HepG2 (cell line): ENCODE data around the gene RBBP8. TPM values are rescaled to one million over a fixed set of nuclear protein-coding genes. Genes with fewer than 3 reads are reported as not detected.

Experiments
- ATAC-seq: fragments of 200-7000 bp; cut with Tn5 transposase; 3 replicates; pipeline ENCODE4 v1.9.1; 2020; ENCODE audit warnings: mild to moderate bottlenecking, moderate library complexity
- BruUV-seq: library from RNA; stranded (reverse); fragments of 400-500 nt; replicated peaks from 2 replicates; lab custom pipeline; 2021; lab: Mats Ljungman, UMichigan
- CTCF ChIA-PET: fragments of 300-600 bp; formaldehyde crosslinking; extraction: SDS; loops from one replicate; lab custom pipeline; 2021; ENCODE audit warnings: low total read pairs, inconsistent platforms, low intra/inter-chr PET ratio; lab: Yijun Ruan, JAX
- POLR2A ChIA-PET: fragments of 350-600 bp; sonication (Branson Sonifier 250); formaldehyde crosslinking; loops from one replicate; lab custom pipeline; 2020; ENCODE audit warnings: antibody characterized with exemption, inconsistent platforms; lab: Yijun Ruan, JAX
- DNase-seq: peaks from one replicate; pipeline ENCODE4 v3.0.0-alpha.2; 2015; ENCODE audit warnings: low spot score
- FAIRE-seq: peaks from 3 replicates; lab custom pipeline; 2011; peaks lifted over from hg19 to GRCh38; lab: Jason Lieb, UNC
- H2AFZ ChIP-seq: one replicate; pipeline ENCODE4 v1.6.1; 2011; ENCODE audit warnings: low read length, inconsistent platforms
- H3K27ac ChIP-seq: fragments of 300-600 bp; 3 replicates; pipeline ENCODE4 v1.8.0; 2011; ENCODE audit warnings: mixed run types, mild to moderate bottlenecking, mixed read lengths, low read length, inconsistent platforms; ENCODE audit not compliant: insufficient read depth; ENCODE audit errors: extremely low read length
- H3K27me3 ChIP-seq, 2 experiments: fragments of 200-600 bp in 1 of 2; 2 replicates in 1 of 2; 3 replicates in 1 of 2; pipeline versions ENCODE4 v1.6.0 to v1.8.0; 2011; ENCODE audit warnings: low read length in 2 of 2, mild to moderate bottlenecking in 2 of 2, moderate library complexity in 2 of 2, inconsistent platforms in 1 of 2; ENCODE audit not compliant: insufficient read depth in 2 of 2, control insufficient read depth in 1 of 2
- H3K36me3 ChIP-seq, 2 experiments: fragments of 200-600 bp in 1 of 2; replicated peaks in 1 of 2; 2 replicates in 1 of 2; 3 replicates in 1 of 2; pipeline versions ENCODE4 v1.5.1 to v1.8.0; 2011; ENCODE audit warnings: low read length in 2 of 2, inconsistent platforms in 1 of 2; ENCODE audit not compliant: insufficient read depth in 2 of 2, control insufficient read depth in 1 of 2
- H3K4me1 ChIP-seq: 2 replicates; pipeline ENCODE4 v1.5.1; 2012; ENCODE audit warnings: low read length, inconsistent platforms; ENCODE audit not compliant: insufficient read depth
- H3K4me2 ChIP-seq: 2 replicates; pipeline ENCODE4 v1.6.0; 2011; ENCODE audit warnings: low read depth, low read length, inconsistent platforms
- H3K4me3 ChIP-seq, 3 experiments: fragments of 200-600 bp in 1 of 3; sonication (generic), shearing (Covaris generic) in 1 of 3; replicated peaks in 1 of 3; 2 replicates each; pipeline ENCODE4 v1.5.1; 2011 to 2016; ENCODE audit warnings: low read length in 3 of 3, inconsistent platforms in 2 of 3, low read depth in 2 of 3, mild to moderate bottlenecking in 2 of 3, control low read depth in 1 of 3, mixed read lengths in 1 of 3; ENCODE audit not compliant: insufficient read depth in 1 of 3
- H3K79me2 ChIP-seq: one replicate; pipeline ENCODE4 v1.6.1; 2011; ENCODE audit warnings: low read length, inconsistent platforms; ENCODE audit not compliant: insufficient read depth
- H3K9ac ChIP-seq: 2 replicates; pipeline ENCODE4 v1.6.0; 2011; ENCODE audit warnings: mild to moderate bottlenecking, low read depth, low read length, inconsistent platforms; ENCODE audit not compliant: insufficient read depth
- H3K9me3 ChIP-seq: 2 replicates; pipeline ENCODE4 v1.5.1; 2012; ENCODE audit warnings: mild to moderate bottlenecking, low read length
- H4K20me1 ChIP-seq: 2 replicates; pipeline ENCODE4 v1.6.0; 2011; ENCODE audit warnings: inconsistent platforms, mild to moderate bottlenecking, low read length, moderate library complexity; ENCODE audit not compliant: insufficient read depth
- GPN1 ChIP-seq: sonication (generic); formaldehyde crosslinking; IDR thresholded peaks from 2 replicates; pipeline ENCODE4 v1.5.1; 2020; ENCODE audit warnings: missing genetic modification reagents, borderline replicate concordance
- IRX3 ChIP-seq: sonication (generic); formaldehyde crosslinking; IDR thresholded peaks from 2 replicates; pipeline ENCODE4 v1.8.1; 2023; ENCODE audit warnings: mild to moderate bottlenecking, low read depth, missing genetic modification reagents, borderline replicate concordance
- NFIC ChIP-seq: IDR thresholded peaks from 2 replicates; pipeline ENCODE4 v1.6.1; 2012; ENCODE audit warnings: mild to moderate bottlenecking, low read length, inconsistent platforms
- NONO ChIP-seq, 2 experiments: fragments of 450-650 bp in 1 of 2; sonication (generic) in 1 of 2; formaldehyde crosslinking in 1 of 2; IDR thresholded peaks in 1 of 2; conservative IDR thresholded peaks in 1 of 2; 2 replicates each; pipeline versions ENCODE4 v1.6.1 to v1.8.0; 2017 to 2022; ENCODE audit warnings: mild to moderate bottlenecking in 1 of 2, missing genetic modification reagents in 1 of 2, moderate library complexity in 1 of 2
- SMC3 ChIP-seq: IDR thresholded peaks from 2 replicates; pipeline ENCODE4 v1.6.1; 2011; ENCODE audit warnings: low read length, improper control_type of control experiment
- SOX5 ChIP-seq: IDR thresholded peaks from 2 replicates; pipeline ENCODE4 v1.6.1; 2016; ENCODE audit warnings: borderline replicate concordance
- ZBTB1 ChIP-seq: sonication (generic); formaldehyde crosslinking; IDR thresholded peaks from 2 replicates; pipeline ENCODE4 v1.4.0; 2020; ENCODE audit warnings: missing genetic modification reagents, borderline replicate concordance
- ZNF629 ChIP-seq: sonication (generic); formaldehyde crosslinking; conservative IDR thresholded peaks from 2 replicates; pipeline ENCODE4 v1.5.0; 2020; ENCODE audit warnings: missing genetic modification reagents
- WGBS: methylation state at CpG from one replicate; pipeline ENCODE4 v1.1.6; 2017; ENCODE audit warnings: low lambda C conversion rate; 5-methylcytosine and 5-hydroxymethylcytosine counted together
- in situ Hi-C: cut with HindIII; loops from 2 replicates; pipeline ENCODE4 v1.10.0; 2017; ENCODE audit warnings: low pct_unique_long_range_greater_than_20kb; ENCODE audit not compliant: extremely low pct_ligation_motif_present
- intact Hi-C: fragments of 100-400 bp; cut with micrococcal nuclease; formaldehyde crosslinking; loops from one replicate; pipeline ENCODE4 v1.10.0; 2022; ENCODE audit not compliant: unreplicated experiment
- polyA plus RNA-seq, 8 experiments: library from polyadenylated mRNA; depleted of rRNA in 3 of 8; stranded (reverse) in 7 of 8; unstranded in 1 of 8; fragments of >200 nt; fragmentation: Illumina TruSeq in 4 of 8; extraction: Trizol in 4 of 8; gene quantifications; 2 replicates each; pipeline versions ENCODE4 v1.2.1 to v1.2.3, GENCODE V29; 2011 to 2016; ENCODE audit warnings: low read depth in 4 of 8, missing spikeins in 1 of 8, mixed read lengths in 1 of 8; ENCODE audit not compliant: insufficient read depth in 1 of 8
- total RNA-seq, 5 experiments: library from RNA; depleted of rRNA; stranded (reverse); fragments of >200 nt; fragmentation: Illumina TruSeq; extraction: Trizol; gene quantifications; 2 replicates each; pipeline ENCODE4 v1.2.3, GENCODE V29; 2016; ENCODE audit warnings: low read depth in 1 of 5
- TF ChIP-seq, protein P1 (sequence below): sonication (generic); formaldehyde crosslinking; IDR thresholded peaks from 2 replicates; pipeline ENCODE4 v1.5.1; 2020; ENCODE audit warnings: missing genetic modification reagents, mild to moderate bottlenecking, borderline replicate concordance
- TF ChIP-seq, protein P2 (sequence below): conservative IDR thresholded peaks from 2 replicates; pipeline ENCODE4 v1.6.1; 2018; ENCODE audit warnings: missing genetic modification reagents
- TF ChIP-seq, protein P3 (sequence below): sonication (generic); formaldehyde crosslinking; IDR thresholded peaks from 2 replicates; pipeline ENCODE4 v1.9.0; 2021; ENCODE audit warnings: missing genetic modification reagents, mild to moderate bottlenecking, borderline replicate concordance

Gene RBBP8
- total and polyA plus RNA-seq, 2 of the 13 experiments (the other 11 are each of a cell fraction or from before 2014, with no cell fraction given): 14.2 to 47.4 TPM

DNA sequence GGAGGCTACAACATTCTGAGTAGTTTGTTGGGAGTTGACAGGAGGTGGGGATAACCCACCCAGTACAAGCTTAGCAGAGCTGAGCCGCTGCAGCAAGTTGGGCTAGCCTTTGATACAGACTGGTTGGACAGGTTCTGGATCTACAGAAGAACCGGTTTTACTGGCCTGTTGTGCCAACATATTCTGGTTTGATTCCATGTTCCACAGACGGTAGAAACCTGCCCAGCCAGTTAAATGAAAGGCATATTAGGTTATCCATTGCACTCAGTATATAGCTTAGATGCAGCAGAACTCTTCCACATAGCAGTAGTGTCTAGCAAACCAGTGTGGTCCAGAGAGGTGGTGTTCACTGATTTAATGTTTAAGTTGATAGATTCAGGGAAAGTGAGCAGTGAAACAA is 19.3 kb upstream of the RBBP8 start:
- H3K27me3 ChIP-seq: no peaks in the 10 kb centered on the region
- 79% methylated on average over 3 of the region's 3 CpGs for WGBS
- intact Hi-C loops: no loop called here

DNA sequence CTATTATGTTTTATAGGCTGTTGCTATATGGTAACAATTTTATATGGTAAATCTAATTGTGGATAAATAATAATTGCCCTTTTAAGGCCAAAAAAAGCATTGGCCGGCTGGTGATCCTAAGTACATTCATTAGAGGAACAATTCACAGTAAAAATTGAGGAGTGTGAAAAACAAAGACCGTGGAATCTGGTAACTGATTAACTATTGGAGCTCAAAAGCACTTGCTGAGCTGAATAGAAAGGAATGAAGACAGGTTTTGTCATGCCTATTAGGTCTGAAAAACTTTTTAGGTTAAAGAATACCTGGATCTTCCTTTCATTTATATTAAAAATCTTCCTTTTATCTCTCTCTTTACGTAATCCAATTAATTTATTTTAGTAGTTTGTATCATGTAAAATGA is 18.5 kb upstream of the RBBP8 start:
- no peaks in the 10 kb centered on the region for H4K20me1 ChIP-seq
- H3K4me2 ChIP-seq: peak overlapping the region; percentile 20; the same call in 1 of the 2 replicates
- no peak overlapping the region for H3K9ac ChIP-seq
- in situ Hi-C loops (no loop called here), intact Hi-C loops (no loop called here)
- ChIA-PET CTCF (no interaction called here), POLR2A (no interaction called here)
- H2AFZ ChIP-seq: no peak overlapping the region
- FAIRE-seq: peak; percentile 39
- no peak overlapping the region for H3K27ac ChIP-seq
- BruUV-seq: no TSS peak
- no peaks in the 10 kb centered on the region for H3K36me3 ChIP-seq
- no peaks in the 10 kb centered on the region for H3K79me2 ChIP-seq
- WGBS: 13% methylated on average over 3 of the region's 3 CpGs
- DNase-seq: peak; percentile 34
- no peaks in the 10 kb centered on the region for H3K27me3 ChIP-seq
- ATAC-seq: peak; percentile 67; the same call in 2 of the 3 replicates
- H3K9me3 ChIP-seq: no peaks in the 10 kb centered on the region
- peaks cover 13% of the 10 kb centered on the region for H3K4me1 ChIP-seq
- no peak overlapping the region; a peak in 1 of 6 replicates for H3K4me3 ChIP-seq
- TF ChIP-seq, protein P1, sequence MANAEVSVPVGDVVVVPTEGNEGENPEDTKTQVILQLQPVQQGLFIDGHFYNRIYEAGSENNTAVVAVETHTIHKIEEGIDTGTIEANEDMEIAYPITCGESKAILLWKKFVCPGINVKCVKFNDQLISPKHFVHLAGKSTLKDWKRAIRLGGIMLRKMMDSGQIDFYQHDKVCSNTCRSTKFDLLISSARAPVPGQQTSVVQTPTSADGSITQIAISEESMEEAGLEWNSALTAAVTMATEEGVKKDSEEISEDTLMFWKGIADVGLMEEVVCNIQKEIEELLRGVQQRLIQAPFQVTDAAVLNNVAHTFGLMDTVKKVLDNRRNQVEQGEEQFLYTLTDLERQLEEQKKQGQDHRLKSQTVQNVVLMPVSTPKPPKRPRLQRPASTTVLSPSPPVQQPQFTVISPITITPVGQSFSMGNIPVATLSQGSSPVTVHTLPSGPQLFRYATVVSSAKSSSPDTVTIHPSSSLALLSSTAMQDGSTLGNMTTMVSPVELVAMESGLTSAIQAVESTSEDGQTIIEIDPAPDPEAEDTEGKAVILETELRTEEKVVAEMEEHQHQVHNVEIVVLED (CRISPR knock-in tag): no peak
- TF ChIP-seq, protein P2, sequence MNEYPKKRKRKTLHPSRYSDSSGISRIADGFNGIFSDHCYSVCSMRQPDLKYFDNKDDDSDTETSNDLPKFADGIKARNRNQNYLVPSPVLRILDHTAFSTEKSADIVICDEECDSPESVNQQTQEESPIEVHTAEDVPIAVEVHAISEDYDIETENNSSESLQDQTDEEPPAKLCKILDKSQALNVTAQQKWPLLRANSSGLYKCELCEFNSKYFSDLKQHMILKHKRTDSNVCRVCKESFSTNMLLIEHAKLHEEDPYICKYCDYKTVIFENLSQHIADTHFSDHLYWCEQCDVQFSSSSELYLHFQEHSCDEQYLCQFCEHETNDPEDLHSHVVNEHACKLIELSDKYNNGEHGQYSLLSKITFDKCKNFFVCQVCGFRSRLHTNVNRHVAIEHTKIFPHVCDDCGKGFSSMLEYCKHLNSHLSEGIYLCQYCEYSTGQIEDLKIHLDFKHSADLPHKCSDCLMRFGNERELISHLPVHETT (CRISPR knock-in tag): no peak
- TF ChIP-seq SMC3 (no peak), SOX5 (CRISPR knock-in tag) (peak; percentile 33; the same call in 1 of the 2 replicates)

More for the DNA sequence above, 19.3 kb upstream of the RBBP8 start:
- Histone ChIP-seq H2AFZ (no peak overlapping the region), H3K4me3 (no peak overlapping the region), H3K27ac (no peak overlapping the region), H3K4me1 (peaks cover 13% of the 10 kb centered on the region), H3K9ac (no peak overlapping the region), H4K20me1 (no peaks in the 10 kb centered on the region), H3K4me2 (no peak overlapping the region), H3K36me3 (no peaks in the 10 kb centered on the region), H3K79me2 (no peaks in the 10 kb centered on the region), H3K9me3 (no peaks in the 10 kb centered on the region)
- CTCF ChIA-PET: no interaction called here
- POLR2A ChIA-PET: interaction anchor here (0.6 kb wide), 1 partner anchor 46 kb away, joined by 4 read pairs; no protein-coding TSS in a partner anchor
- BruUV-seq: no TSS peak
- FAIRE-seq (no peak), DNase-seq (no peak), ATAC-seq (no peak)
- in situ Hi-C loops: no loop called here
- TF ChIP-seq ZBTB1 (CRISPR knock-in tag) (no peak), IRX3 (no peak), NFIC (no peak), ZNF629 (CRISPR knock-in tag) (no peak), NONO (IDR thresholded peaks at IDR 0.05) (no peak), NONO (CRISPR knock-in tag; conservative IDR thresholded peaks at IDR 0.05) (no peak), GPN1 (CRISPR knock-in tag) (no peak)
- TF ChIP-seq, protein P3, sequence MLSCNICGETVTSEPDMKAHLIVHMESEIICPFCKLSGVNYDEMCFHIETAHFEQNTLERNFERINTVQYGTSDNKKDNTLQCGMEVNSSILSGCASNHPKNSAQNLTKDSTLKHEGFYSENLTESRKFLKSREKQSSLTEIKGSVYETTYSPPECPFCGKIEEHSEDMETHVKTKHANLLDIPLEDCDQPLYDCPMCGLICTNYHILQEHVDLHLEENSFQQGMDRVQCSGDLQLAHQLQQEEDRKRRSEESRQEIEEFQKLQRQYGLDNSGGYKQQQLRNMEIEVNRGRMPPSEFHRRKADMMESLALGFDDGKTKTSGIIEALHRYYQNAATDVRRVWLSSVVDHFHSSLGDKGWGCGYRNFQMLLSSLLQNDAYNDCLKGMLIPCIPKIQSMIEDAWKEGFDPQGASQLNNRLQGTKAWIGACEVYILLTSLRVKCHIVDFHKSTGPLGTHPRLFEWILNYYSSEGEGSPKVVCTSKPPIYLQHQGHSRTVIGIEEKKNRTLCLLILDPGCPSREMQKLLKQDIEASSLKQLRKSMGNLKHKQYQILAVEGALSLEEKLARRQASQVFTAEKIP (CRISPR knock-in tag): no peak
